ENCODE results near the gene ERF.

The ERF gene

GRCh38 chr19:42246922-42247639, 7.8 kb downstream of the ERF start:
- DNase-seq (ENCODE audit: low read depth, low spot score), result no peak
- H3K4me3 ChIP-seq (ENCODE audit: low read length), result no peak overlapping the region

GRCh38 chr19:42246143-42246921, 8.6 kb downstream of the ERF start:
- no peak for DNase-seq (ENCODE audit: low read depth, low spot score)
- no peak overlapping the region for H3K4me3 ChIP-seq (ENCODE audit: low read length)

- peak overlapping the region; percentile 97; the same call in 1 of the 2 replicates for H3K4me3 ChIP-seq (ENCODE audit: low read length)
Measured at GRCh38 chr19:42245231-42245630, 9.7 kb downstream of the ERF start.

GRCh38 chr19:42244347-42245220, 10.3 kb downstream of the ERF start:
- DNase-seq (ENCODE audit: low read depth, low spot score), result peak; percentile 94

More at GRCh38 chr19:42245231-42245630, 9.7 kb downstream of the ERF start:
- no peak for DNase-seq (ENCODE audit: low read depth, low spot score)

GRCh38 chr19:42242512-42243409, 12.2 kb downstream of the ERF start, which contains the start of gene GSK3A:
GSK3A (minus strand) TSS chr19:42242602; CDS start chr19:42242465, 137 bp downstream.
- peak; percentile 98 for DNase-seq (ENCODE audit: low read depth, low spot score)
- peak within 1 kb of the TSS; percentile 97 for H3K4me3 ChIP-seq (ENCODE audit: low read length)

More at GRCh38 chr19:42244347-42245220, 10.3 kb downstream of the ERF start:
- H3K4me3 ChIP-seq (ENCODE audit: low read length), result peak overlapping the region; percentile 97

GRCh38 chr19:42242069-42242511, 12.8 kb downstream of the ERF start:
- peak overlapping the region; percentile 97 for H3K4me3 ChIP-seq (ENCODE audit: low read length)
- DNase-seq (ENCODE audit: low read depth, low spot score), result no peak

- no peak for DNase-seq (ENCODE audit: low read depth, low spot score)
- H3K4me3 ChIP-seq (ENCODE audit: low read length), result peak overlapping the region; percentile 97
Measured at GRCh38 chr19:42241279-42241678, 13.6 kb downstream of the ERF start.

- no peak overlapping the region for H3K4me3 ChIP-seq (ENCODE audit: low read length)
- no peak for DNase-seq (ENCODE audit: low read depth, low spot score)
Measured at GRCh38 chr19:42239544-42240220, 15.2 kb downstream of the ERF start.

- no peak for DNase-seq (ENCODE audit: low read depth, low spot score)
Measured at GRCh38 chr19:42235181-42235580, 19.7 kb downstream of the ERF start.

GRCh38 chr19:42234364-42234763, 20.6 kb downstream of the ERF start:
- no peak overlapping the region for H3K4me3 ChIP-seq (ENCODE audit: low read length)
- DNase-seq (ENCODE audit: low read depth, low spot score), result no peak

More at GRCh38 chr19:42235181-42235580, 19.7 kb downstream of the ERF start:
- H3K4me3 ChIP-seq (ENCODE audit: low read length), result no peak overlapping the region

- no peak for DNase-seq (ENCODE audit: low read depth, low spot score)
- H3K4me3 ChIP-seq (ENCODE audit: low read length), result no peak overlapping the region
Measured at GRCh38 chr19:42233678-42234292, 21.1 kb downstream of the ERF start.

- H3K4me3 ChIP-seq (ENCODE audit: low read length), result no peak overlapping the region
- no peak for DNase-seq (ENCODE audit: low read depth, low spot score)
Measured at GRCh38 chr19:42233106-42233505, 21.8 kb downstream of the ERF start.

- no peak for DNase-seq (ENCODE audit: low read depth, low spot score)
Measured at GRCh38 chr19:42232435-42232834, 22.5 kb downstream of the ERF start.

GRCh38 chr19:42230571-42230970, 24.4 kb downstream of the ERF start:
- no peak overlapping the region for H3K4me3 ChIP-seq (ENCODE audit: low read length)
- no peak for DNase-seq (ENCODE audit: low read depth, low spot score)

More at GRCh38 chr19:42232435-42232834, 22.5 kb downstream of the ERF start:
- no peak overlapping the region for H3K4me3 ChIP-seq (ENCODE audit: low read length)

GRCh38 chr19:42229855-42230351, 25.0 kb downstream of the ERF start:
- H3K4me3 ChIP-seq (ENCODE audit: low read length), result no peak overlapping the region
- no peak for DNase-seq (ENCODE audit: low read depth, low spot score)

- no peak for DNase-seq (ENCODE audit: low read depth, low spot score)
- no peak overlapping the region for H3K4me3 ChIP-seq (ENCODE audit: low read length)
Measured at GRCh38 chr19:42229301-42229854, 25.6 kb downstream of the ERF start.

GRCh38 chr19:42228641-42229040, 26.3 kb downstream of the ERF start:
- H3K4me3 ChIP-seq (ENCODE audit: low read length), result no peak overlapping the region
- DNase-seq (ENCODE audit: low read depth, low spot score), result no peak
